ENCODE data around the gene DALRD3.

Gene DALRD3, protein sequence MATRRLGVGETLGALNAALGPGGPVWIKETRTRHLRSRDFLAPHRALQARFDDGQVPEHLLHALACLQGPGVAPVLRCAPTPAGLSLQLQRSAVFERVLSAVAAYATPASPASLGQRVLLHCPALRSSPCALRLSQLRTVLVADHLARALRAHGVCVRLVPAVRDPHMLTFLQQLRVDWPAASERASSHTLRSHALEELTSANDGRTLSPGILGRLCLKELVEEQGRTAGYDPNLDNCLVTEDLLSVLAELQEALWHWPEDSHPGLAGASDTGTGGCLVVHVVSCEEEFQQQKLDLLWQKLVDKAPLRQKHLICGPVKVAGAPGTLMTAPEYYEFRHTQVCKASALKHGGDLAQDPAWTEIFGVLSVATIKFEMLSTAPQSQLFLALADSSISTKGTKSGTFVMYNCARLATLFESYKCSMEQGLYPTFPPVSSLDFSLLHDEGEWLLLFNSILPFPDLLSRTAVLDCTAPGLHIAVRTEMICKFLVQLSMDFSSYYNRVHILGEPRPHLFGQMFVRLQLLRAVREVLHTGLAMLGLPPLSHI

DNA sequence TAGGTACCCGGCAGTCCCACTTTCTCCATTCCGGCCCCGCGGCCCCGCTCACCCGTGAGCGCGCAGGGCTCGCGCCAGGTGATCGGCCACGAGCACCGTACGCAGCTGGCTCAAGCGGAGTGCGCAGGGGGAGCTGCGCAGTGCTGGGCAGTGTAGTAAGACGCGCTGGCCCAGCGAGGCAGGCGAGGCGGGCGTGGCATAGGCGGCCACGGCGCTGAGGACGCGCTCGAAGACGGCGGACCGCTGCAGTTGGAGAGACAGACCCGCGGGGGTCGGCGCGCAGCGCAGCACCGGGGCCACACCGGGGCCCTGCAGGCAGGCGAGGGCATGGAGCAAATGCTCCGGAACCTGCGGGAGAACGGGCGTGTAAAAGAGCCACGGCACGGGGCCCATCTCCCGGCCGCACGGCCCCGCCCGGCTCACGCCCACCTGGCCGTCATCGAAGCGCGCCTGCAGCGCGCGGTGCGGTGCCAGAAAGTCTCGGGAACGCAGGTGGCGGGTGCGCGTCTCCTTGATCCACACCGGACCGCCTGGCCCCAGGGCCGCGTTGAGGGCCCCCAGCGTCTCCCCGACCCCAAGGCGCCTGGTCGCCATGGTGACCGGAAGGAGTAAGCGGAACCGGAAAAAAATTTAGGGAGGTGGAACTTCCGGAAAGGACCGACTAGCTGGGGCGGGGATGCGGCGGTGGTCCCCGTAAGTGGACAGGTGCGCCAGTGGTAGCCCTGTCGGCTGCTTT, at the start of gene DALRD3:
TSS of gene DALRD3 (minus strand) at position 610 of the 736 bp plus-strand sequence. CDS start at position 594, 16 bp downstream.
- FAIRE-seq (no peak), DNase-seq (ENCODE audit: insufficient read length, low spot score) (peak; percentile 78)
- TF ChIP-seq, protein P1, sequence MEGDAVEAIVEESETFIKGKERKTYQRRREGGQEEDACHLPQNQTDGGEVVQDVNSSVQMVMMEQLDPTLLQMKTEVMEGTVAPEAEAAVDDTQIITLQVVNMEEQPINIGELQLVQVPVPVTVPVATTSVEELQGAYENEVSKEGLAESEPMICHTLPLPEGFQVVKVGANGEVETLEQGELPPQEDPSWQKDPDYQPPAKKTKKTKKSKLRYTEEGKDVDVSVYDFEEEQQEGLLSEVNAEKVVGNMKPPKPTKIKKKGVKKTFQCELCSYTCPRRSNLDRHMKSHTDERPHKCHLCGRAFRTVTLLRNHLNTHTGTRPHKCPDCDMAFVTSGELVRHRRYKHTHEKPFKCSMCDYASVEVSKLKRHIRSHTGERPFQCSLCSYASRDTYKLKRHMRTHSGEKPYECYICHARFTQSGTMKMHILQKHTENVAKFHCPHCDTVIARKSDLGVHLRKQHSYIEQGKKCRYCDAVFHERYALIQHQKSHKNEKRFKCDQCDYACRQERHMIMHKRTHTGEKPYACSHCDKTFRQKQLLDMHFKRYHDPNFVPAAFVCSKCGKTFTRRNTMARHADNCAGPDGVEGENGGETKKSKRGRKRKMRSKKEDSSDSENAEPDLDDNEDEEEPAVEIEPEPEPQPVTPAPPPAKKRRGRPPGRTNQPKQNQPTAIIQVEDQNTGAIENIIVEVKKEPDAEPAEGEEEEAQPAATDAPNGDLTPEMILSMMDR (IDR thresholded peaks at IDR 0.05; ENCODE audit: insufficient read depth, missing control alignments) = no peak

DNA sequence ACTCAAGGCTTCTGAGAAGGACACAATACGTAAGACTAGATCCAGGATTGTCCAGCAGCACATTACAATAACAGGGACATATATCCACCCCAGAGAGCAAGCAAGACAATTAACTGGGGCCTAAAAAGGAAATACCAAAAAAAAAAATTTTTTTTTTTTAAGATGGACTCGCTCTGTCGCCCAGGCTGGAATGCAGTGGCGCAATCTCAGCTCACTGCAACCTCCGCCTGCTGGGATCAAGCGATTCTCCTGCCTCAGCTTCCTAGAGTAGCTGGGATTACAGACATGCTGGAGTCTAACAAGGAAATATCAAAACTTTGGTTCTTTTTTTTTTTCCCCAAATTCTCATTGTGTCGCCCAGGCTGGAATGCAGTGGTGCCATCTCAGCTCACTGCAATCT, 39.6 kb upstream of the DALRD3 start:
- DNase-seq (ENCODE audit: insufficient read length, low spot score) (no peak), FAIRE-seq (no peak)
- TF ChIP-seq, protein P1 (IDR thresholded peaks at IDR 0.05; ENCODE audit: insufficient read depth, missing control alignments) = no peak

DNA sequence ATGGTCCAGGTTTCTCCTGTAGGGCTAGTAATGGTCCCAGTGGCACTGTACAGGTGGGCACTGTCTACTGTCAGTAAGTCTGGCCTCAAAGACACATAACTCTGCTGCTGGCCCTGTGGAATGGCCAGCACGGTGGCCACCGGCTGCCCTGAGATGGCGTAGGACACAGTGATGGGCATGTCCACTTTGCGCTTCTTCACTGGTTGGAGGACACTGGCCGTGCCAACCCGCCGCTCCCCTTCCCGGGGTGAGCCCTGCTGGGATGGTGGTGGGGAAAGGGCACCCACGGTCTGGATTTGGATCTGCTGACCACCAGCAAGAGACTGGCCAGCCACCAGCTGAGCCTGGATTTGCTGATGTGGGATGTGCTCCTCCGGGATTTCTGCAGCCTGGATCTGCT, 38.9 kb upstream of the DALRD3 start:
- DNase-seq (ENCODE audit: insufficient read length, low spot score) (no peak), FAIRE-seq (no peak)
- TF ChIP-seq, protein P1 (IDR thresholded peaks at IDR 0.05; ENCODE audit: insufficient read depth, missing control alignments) = no peak

DNA sequence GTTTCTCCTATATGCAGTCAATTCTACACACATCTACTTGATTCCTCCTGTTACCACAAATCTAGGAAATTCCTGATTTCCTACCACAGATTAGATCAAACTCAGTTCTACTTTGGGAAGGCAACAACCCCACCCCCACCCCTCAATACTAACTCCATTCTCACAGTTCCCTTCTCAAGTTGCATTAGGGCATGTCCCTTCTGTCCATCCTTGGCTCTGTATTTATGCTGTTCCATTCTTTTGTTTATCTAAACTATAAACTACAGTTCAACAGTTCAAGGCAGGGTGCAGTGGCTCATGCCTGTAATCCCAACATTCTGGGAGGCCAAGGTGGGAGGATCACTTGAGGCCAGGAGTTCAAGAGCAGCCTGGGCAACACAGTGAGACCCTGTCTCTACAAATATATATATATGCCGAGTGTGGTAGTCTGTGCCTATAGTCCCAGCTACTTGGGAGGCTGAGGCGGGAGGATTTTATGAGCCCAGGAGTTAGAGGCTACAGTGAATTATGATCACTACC, 36.0 kb upstream of the DALRD3 start:
- FAIRE-seq (no peak), DNase-seq (ENCODE audit: insufficient read length, low spot score) (no peak)
- TF ChIP-seq, protein P1 (IDR thresholded peaks at IDR 0.05; ENCODE audit: insufficient read depth, missing control alignments) = no peak

DNA sequence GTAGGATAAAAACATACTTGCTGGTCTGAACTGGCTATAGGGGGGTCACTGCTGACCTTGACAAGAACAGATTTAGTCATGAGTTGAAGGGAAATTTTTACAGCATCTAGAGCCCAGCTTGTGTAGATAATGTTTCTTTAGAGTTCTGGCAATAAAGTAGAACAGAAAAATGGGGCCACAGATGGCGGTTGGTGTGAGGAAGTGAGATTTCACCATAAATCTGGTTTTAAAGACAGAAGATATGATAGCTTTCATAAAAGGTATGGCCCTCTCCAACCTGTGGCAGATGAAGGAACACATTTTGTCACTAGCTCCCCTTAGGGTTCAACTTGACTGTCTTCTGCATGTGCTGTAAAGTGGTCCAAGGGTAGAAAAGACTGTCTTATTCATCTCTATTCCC, 35.2 kb upstream of the DALRD3 start:
- TF ChIP-seq, protein P1 (IDR thresholded peaks at IDR 0.05; ENCODE audit: insufficient read depth, missing control alignments) = no peak
- no peak for DNase-seq (ENCODE audit: insufficient read length, low spot score)
- FAIRE-seq = no peak

DNA sequence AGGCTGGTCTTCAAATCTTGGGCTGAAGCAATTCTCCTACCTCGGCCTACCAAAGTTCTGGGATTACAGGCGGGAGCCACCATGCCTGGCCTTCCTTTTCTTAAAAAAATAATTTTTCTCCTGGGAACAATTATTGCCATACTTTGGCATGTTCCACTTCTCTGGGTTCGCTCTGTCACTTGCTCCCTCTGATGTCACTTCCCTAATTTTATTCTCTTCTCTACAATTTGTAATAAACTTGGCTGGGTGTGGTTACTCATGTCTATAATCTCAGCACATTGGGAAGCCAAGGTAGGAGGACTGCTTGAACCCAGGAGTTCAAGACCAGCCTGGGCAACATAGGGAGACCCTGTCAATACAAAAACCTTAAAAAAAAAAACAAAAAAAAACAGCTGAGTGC, 16.9 kb upstream of the DALRD3 start:
- FAIRE-seq (no peak), DNase-seq (ENCODE audit: insufficient read length, low spot score) (no peak)
- TF ChIP-seq, protein P1 (IDR thresholded peaks at IDR 0.05; ENCODE audit: insufficient read depth, missing control alignments) = no peak
